GM19025 (cell line): ENCODE results near the gene CCL14.
"Not testable (repeated sequence)": the region's sequence is repeated elsewhere in the genome, so short reads cannot be mapped to it uniquely, and the experiment has no call there.

Experiments used
- ATAC-seq: cut with Tn5 transposase; IDR thresholded peaks from one replicate; pipeline ENCODE4 v1.9.1; 2021; ENCODE audit warnings: mild to moderate bottlenecking, low read depth, moderate library complexity; ENCODE audit not compliant: unreplicated experiment

The CCL14 gene

DNA sequence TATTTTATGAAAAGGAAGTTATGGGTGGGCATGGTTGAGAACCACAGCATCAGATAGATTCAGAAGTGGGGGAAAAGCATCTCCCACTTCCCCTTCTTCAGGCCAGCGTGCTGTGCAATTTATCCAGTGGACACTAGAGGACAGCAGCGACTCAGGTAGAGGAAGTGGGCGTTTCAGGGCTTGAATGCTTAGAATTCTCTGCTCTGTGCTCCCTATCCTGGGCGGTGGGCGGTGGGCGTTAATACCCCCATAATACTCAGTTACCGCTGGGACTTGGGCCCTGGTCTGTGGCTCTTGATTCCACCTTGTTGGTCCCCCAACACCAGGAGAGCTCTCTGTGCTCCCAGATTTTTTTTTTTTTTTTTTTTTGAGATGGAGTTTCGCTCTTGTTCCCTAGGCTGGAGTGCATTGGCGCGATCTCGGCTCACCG lies 39.4 kb downstream of the CCL14 start:
- no peak for ATAC-seq

DNA sequence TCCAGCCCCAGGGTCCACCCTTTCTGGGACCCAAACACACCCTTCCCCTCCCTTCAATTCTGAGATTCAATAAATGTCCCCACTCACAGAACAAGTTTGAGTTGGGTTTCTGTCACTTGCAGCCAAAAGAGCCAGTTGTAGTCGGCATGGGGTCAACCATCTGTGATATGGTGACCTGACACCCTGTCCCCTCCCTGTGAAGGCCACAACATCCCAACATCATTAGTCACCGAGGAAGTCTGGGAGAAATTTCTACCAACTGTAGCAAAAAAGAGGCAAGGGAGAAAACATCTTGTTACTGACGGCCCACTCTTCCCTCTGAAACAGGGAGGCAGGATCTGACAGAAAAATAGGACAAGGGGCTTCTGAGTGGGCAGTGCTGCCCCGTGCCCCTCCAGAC lies 42.4 kb downstream of the CCL14 start:
- ATAC-seq: no peak

DNA sequence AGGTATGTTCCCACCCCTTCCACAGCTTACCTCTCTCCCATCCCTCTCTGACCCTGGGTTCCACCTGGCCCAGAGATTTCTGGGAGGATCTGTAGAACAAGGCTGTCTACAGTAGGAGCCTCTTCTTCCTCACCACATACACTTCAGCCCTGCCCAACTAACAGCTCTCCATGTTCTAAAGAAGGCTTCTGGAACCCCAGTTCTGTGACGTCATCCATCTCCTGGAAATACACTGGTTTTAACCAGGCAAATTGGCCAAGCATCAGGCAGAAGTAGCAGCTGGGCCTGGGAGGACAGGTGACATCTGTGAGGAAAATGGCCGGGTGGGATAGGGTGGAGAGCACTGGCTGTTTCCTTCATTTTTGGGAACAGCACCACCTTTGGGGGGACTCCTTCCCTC lies 43.0 kb downstream of the CCL14 start, which contains the start of gene LYZL6:
LYZL6 (minus strand) TSS at position 177 of the 400 bp plus-strand sequence. CDS start 4,357 bp downstream, outside the sequence.
- ATAC-seq: no peak

DNA sequence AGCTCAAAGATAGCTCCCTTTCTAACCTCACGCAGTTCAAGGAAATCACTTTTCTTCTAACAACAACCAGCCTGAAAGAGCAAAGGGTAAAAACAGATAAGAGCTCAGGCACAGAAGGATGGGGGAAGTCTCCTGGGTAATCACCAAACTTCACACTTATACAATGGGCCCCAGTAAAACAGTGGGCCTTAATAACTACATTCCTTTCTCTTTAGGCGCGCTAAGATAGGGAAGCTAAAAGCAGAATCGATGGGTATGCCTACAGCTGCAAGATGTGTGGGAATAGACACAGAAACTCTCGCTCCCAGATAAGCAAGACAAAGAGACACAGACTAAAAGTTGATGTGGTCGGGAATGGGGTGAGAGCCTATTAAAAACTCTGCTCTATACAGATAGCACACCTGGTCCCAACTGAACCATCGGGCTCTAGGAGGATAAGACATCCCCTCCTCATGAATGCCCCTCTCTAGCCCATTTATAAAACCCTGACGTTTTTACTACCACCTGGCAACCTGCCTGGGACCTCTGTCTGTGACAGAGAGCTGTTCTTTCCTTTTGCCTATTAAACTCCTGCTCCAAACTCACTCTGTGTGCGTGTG lies 43.8 kb downstream of the CCL14 start:
- ATAC-seq: no peak

DNA sequence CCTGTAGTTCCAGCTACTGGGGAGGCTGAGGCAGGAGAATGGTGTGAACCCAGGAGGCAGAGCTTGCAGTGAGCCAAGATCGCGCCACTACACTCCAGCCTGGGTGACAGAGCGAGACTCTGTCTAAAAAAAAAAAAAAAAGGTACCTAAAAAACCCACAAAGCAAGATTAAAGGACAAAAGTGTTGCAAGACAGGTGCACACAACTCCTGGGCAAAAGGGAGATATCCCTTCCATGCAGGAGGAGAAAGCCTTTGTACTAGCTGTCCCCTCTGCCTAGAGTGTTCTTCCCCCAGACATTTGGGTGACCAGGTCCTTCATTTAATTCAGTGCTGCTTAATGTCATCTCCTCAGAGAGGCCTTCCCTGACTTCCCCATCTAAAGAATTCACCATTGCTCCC lies 48.0 kb downstream of the CCL14 start:
- ATAC-seq: not testable (repeated sequence)

DNA sequence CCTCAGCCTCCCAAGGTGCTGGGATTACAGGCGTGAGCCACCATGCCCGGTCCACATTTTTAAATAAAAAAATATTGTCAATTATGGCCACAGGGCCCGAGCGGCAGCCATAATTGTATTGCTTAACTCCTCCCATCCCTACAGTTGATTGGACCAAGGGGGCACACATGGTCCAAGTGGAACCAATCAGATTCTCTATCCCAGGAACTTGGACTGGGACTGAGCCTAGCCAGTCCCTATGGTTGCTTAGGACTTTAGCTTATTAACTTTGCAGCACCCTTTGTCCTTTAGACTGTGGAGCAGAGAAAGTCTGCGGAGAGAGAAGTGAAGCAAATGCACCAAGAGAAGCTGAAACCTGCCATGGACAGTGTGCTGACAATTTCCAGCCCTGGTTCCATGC lies 50.5 kb downstream of the CCL14 start:
- no peak for ATAC-seq

DNA sequence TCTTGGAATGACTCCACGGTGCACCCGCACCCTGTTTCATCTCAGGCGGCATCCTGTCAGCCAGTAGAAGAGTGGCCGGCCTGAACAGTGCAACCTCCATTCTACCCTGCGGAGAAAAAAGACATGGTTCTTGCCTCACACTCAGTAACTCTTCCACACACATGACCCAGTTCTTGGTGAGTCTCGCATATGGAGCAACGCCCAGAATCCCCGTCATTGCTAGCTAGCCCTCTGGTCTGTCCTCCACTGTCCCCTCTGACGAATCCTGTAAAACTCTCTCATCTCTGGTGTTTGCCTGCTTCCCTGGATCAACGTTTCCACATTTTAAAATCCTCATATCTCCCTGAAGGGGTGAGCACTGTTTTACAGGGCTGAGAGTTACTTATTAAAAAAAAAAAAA lies 51.8 kb downstream of the CCL14 start:
- no peak for ATAC-seq
